ENCODE data around the gene ATP9A.

DNA sequence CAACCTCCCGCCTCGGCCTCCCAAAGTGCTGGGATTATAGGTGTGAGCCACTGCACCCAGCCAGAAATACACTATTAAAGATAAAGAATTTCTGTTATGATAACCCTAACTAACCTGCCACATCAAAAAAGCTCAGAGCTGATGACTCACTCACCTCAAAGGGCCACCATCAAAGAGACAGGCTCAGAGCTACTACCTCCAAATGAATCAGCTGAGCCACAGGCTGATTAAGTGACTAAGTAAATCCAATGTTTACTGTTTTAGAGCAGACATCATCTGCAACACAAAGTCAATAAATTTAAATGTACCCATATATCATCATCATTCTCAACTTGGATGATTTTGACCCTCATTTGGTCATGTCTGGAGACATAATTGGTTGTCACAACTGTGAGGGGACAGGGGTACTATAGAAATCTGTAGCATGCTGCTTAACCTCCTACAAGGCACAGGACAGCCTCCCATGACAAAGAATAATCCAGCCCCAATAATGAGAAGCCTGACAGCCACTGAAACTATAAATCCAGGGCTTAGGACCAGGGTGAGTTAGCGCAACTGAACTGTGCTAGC lies 106.5 kb downstream of the ATP9A start:
- TF ChIP-seq, protein P1, sequence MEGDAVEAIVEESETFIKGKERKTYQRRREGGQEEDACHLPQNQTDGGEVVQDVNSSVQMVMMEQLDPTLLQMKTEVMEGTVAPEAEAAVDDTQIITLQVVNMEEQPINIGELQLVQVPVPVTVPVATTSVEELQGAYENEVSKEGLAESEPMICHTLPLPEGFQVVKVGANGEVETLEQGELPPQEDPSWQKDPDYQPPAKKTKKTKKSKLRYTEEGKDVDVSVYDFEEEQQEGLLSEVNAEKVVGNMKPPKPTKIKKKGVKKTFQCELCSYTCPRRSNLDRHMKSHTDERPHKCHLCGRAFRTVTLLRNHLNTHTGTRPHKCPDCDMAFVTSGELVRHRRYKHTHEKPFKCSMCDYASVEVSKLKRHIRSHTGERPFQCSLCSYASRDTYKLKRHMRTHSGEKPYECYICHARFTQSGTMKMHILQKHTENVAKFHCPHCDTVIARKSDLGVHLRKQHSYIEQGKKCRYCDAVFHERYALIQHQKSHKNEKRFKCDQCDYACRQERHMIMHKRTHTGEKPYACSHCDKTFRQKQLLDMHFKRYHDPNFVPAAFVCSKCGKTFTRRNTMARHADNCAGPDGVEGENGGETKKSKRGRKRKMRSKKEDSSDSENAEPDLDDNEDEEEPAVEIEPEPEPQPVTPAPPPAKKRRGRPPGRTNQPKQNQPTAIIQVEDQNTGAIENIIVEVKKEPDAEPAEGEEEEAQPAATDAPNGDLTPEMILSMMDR (conservative IDR thresholded peaks at IDR 0.05; ENCODE audit: low read depth, low read length): no peak
- peak; percentile 83 for TF ChIP-seq RCOR1 (IDR thresholded peaks at IDR 0.05; ENCODE audit: insufficient replicate concordance, low read length)
- TF ChIP-seq RAD21 (IDR thresholded peaks at IDR 0.05; ENCODE audit: low read length): no peak
- TF ChIP-seq MAFK (IDR thresholded peaks at IDR 0.05; ENCODE audit: low read depth, low read length): no peak
- no peak for TF ChIP-seq POLR2A (IDR thresholded peaks at IDR 0.05; ENCODE audit: low read depth, low read length)
- no peak for TF ChIP-seq MXI1 (IDR thresholded peaks at IDR 0.05; ENCODE audit: borderline replicate concordance, low read depth, low read length)
- TF ChIP-seq RFX5 (IDR thresholded peaks at IDR 0.05; ENCODE audit: low read depth, low read length): no peak
- no peak for TF ChIP-seq CHD1 (IDR thresholded peaks at IDR 0.05; ENCODE audit: low read depth, low read length)
